GM12864 (cell line): ENCODE data around the gene LPP.

ENCODE experiments used
- DNase-seq: peaks from one replicate; pipeline ENCODE4 v3.0.0-alpha.2; 2011; ENCODE audit warnings: low read depth
- H3K4me3 ChIP-seq: 2 replicates; pipeline ENCODE4 v1.5.1; 2011; ENCODE audit warnings: mild to moderate bottlenecking, low read depth, low read length, control low read depth
- TF ChIP-seq, protein P1 (sequence below): IDR thresholded peaks from 2 replicates; pipeline ENCODE4 v1.5.1; 2011; ENCODE audit warnings: low read depth, mild to moderate bottlenecking, moderate library complexity, low read length, control low read depth, inconsistent platforms; ENCODE audit errors: missing control alignments

Gene LPP

DNA sequence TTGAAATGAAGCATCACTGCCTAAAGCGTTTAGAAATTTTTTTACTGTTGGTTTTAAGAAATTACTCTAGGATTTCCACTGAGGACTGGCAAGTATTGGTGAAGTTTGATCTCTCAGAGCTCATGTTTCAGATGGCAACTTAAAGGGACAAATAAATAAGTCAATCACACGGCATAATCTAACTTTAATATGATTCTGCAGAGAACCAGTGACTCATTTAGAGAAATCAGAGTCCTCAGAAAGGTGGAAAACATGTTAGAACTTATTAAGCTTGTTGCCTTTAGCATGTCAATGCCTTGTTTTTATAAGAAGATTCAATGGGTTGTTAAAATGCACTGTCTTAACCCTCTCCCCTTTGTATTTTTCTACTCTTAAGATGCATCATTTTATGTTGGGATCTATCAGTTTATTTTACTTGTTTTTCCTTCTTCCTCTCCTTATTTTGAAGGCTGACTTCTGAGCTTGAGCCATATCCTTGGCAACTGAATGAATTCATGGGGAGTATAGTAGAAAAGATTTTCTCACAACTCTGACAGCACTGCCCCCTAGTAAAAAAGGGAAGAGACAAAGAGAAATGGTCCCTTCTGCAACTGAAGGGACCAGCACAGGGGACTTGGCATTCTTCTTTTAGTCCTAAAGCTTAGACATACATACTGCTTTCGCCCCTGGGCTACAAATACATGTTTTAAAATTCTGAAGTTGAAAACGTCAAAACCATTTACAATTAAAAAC, 431.2 kb downstream of the LPP start:
- TF ChIP-seq, protein P1, sequence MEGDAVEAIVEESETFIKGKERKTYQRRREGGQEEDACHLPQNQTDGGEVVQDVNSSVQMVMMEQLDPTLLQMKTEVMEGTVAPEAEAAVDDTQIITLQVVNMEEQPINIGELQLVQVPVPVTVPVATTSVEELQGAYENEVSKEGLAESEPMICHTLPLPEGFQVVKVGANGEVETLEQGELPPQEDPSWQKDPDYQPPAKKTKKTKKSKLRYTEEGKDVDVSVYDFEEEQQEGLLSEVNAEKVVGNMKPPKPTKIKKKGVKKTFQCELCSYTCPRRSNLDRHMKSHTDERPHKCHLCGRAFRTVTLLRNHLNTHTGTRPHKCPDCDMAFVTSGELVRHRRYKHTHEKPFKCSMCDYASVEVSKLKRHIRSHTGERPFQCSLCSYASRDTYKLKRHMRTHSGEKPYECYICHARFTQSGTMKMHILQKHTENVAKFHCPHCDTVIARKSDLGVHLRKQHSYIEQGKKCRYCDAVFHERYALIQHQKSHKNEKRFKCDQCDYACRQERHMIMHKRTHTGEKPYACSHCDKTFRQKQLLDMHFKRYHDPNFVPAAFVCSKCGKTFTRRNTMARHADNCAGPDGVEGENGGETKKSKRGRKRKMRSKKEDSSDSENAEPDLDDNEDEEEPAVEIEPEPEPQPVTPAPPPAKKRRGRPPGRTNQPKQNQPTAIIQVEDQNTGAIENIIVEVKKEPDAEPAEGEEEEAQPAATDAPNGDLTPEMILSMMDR, result no peak
- no peak overlapping the region for H3K4me3 ChIP-seq
- DNase-seq, result no peak

DNA sequence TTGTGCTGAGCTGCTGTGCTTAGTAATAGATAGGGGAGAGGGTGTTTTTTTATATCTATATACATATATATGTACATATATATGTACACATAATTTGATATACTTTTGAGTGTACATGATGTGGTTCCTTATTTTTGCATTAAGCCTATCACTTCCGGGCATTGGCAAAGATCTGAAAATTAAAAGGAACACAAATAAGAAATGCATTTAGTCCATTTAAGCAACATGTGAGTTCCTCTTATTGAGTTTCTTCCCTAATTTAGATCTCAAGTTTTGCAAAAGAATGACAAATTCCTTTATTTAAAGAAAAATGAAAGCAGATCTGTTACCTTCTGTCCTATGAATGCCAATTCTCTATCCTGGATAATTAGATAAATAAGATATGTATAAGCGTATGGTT, 435.1 kb downstream of the LPP start:
- TF ChIP-seq, protein P1, result no peak
- H3K4me3 ChIP-seq, result no peak overlapping the region
- DNase-seq, result no peak

GRCh38 chr3:188589771-188590170, 435.8 kb downstream of the LPP start:
- TF ChIP-seq, protein P1, result no peak
- H3K4me3 ChIP-seq, result no peak overlapping the region
- DNase-seq, result no peak

DNA sequence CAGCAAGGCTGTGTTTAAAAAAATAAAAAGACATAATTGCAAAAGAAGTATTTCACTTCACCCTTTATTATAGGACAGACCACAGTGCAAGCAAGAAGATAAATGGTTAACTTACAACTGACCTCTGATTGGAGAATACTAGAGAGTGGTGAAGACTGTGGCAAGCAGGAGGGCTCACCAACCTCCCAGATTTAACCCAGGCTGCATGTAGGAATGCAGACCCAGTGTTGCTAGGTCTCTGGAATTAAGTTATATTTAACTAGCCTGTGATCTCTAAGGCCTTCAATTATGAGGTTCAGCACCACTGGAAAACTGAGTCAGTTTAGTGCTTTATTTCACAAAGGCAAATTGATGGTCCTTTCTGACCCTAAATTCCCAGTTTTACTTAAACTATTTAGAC, 436.6 kb downstream of the LPP start:
- TF ChIP-seq, protein P1, result no peak
- no peak overlapping the region for H3K4me3 ChIP-seq
- no peak for DNase-seq

GRCh38 chr3:188594139-188594538, 440.2 kb downstream of the LPP start:
- DNase-seq, result no peak
- TF ChIP-seq, protein P1, result no peak
- H3K4me3 ChIP-seq, result no peak overlapping the region

DNA sequence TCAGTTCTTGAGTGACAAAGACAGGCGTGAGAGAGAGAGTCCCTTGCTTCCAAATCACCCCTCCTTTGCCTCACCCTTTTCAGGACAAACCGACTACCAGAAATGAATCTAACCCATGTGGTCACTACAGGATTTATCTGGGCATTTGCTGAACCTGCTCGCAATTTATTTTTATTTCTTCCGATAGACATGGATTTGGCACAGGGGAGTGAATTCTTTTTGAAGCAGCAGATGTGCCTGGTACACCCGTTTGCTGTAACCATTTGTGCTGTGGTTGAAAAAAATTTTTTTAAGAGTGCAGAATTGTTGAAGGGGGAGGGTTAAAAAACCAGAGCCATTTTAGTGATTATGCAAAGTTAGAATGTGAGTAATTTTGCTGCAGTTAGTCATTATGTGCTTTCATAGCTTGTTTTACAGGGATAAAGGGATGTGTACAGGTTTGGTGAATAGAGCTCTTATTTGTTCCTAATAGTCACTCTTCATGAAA, 442.0 kb downstream of the LPP start:
- TF ChIP-seq, protein P1, result no peak
- no peak for DNase-seq
- no peak overlapping the region for H3K4me3 ChIP-seq

DNA sequence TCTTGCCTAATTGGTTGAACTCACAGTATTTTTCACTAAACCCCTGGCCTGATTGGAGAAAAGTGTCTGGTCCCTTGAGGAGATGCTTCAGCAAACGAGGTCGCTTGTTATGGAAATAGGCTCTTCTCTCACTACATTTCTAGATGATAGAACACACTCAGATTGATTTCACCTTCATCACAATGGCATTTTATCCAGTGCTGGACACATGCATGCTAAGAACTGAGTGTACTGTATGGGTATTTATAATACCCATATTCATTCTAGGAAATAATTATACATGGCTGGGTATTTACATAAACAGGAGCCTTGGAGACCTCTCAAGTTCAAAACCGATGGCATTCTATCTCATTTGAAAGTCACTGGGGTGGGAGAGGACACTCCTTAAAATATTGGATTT, 444.9 kb downstream of the LPP start:
- no peak for DNase-seq
- TF ChIP-seq, protein P1, result no peak
- no peak overlapping the region for H3K4me3 ChIP-seq
